Psoas muscle (tissue), 8 donors: ENCODE measurements around the gene ZIC1. TPM values are rescaled to one million over a fixed set of nuclear protein-coding genes. Genes with fewer than 3 reads are reported as not detected.

Experiments used
- ATAC-seq, 4 donors: fragments of 200-7000 bp; cut with Tn5 transposase; one replicate each; pipeline ENCODE4 v1.9.1; 2020; ENCODE audit warnings: moderate library complexity in 3 of 4, mild to moderate bottlenecking in 2 of 4
- DNase-seq, 2 donors: peaks; one replicate each; pipeline ENCODE4 v3.0.0-alpha.2; 2020
- H3K27ac ChIP-seq: fragments of 200-600 bp; one replicate; pipeline ENCODE4 v1.8.0; 2022
- H3K27me3 ChIP-seq, 3 donors: fragments of 200-600 bp in 1 of 3; one replicate each; pipeline versions ENCODE4 v1.6.1 to v1.8.0; 2013 to 2022; ENCODE audit warnings: low read length in 2 of 3, mild to moderate bottlenecking in 2 of 3, moderate library complexity in 1 of 3; ENCODE audit not compliant: insufficient read depth in 3 of 3
- H3K36me3 ChIP-seq, 2 donors: fragments of 200-600 bp in 1 of 2; one replicate each; pipeline versions ENCODE4 v1.6.1 to v1.8.0; 2013 to 2022; ENCODE audit warnings: low read depth in 1 of 2, mild to moderate bottlenecking in 1 of 2, moderate library complexity in 1 of 2; ENCODE audit not compliant: insufficient read depth in 1 of 2
- H3K4me1 ChIP-seq: fragments of 200-600 bp; one replicate; pipeline ENCODE4 v1.8.0; 2022
- H3K4me3 ChIP-seq: fragments of 200-600 bp; one replicate; pipeline ENCODE4 v1.8.0; 2022; ENCODE audit warnings: mild to moderate bottlenecking
- H3K9me3 ChIP-seq: fragments of 200-600 bp; one replicate; pipeline ENCODE4 v1.8.0; 2022
- CTCF ChIP-seq: fragments of 200-600 bp; IDR thresholded peaks from one replicate; pipeline ENCODE4 v1.8.0; 2022; ENCODE audit warnings: antibody characterized with exemption
- WGBS, 3 donors: extraction: QIAGEN DNeasy Blood & Tissue Kit; methylation state at CpG; one replicate each; pipeline versions ENCODE4 v1.1.6 to v1.1.7; 2013; 5-methylcytosine and 5-hydroxymethylcytosine counted together
- intact Hi-C, 2 donors: fragments of 100-400 bp; cut with DNase I; formaldehyde crosslinking; loops; one replicate each; pipeline versions ENCODE4 v1.11.0 to v1.14.2; 2022
- polyA plus RNA-seq, 3 donors: library from polyadenylated mRNA; stranded (reverse); fragments of 200-250 nt; gene quantifications; one replicate each; pipeline ENCODE4 v1.2.3, GENCODE V29; 2013
- total RNA-seq, 4 donors: library from RNA; stranded (reverse); fragmentation: NEBNext Ultra II Directional in 2 of 4; extraction: Animal tissue kit (Norgen Biotek cat#: 25700) in 2 of 4; gene quantifications; one replicate each; pipeline versions ENCODE4 v1.2.1 to v1.2.4, GENCODE V29; 2021 to 2023
- donor health status: healthy with polysubstance abuse.
- donor health status: DM: no; HTN: no; CAD: no; lungs with moderate emphysema.
- donor health status: Bipolar disorder and iron deficiency.
- donor health status: healthy.
- donor health status: DM: yes; HTN: yes; CAD: no.
- donor health status: DM: no; HTN: no; CAD: no.
- donor health status: DM: no; HTN: no; CAD: no.
- donor health status: DM: yes; HTN: yes; CAD: no.

The ZIC1 gene
- total and polyA plus RNA-seq, 7 donors: 2.3 to 10.2 (median 4.5) TPM

GRCh38 chr3:147407114-147407497 lies 2.1 kb upstream of the ZIC1 start:
- DNase-seq (no peak), ATAC-seq (no peak)
- Histone ChIP-seq H3K4me1 (peaks cover 10% of the 10 kb centered on the region), H3K27ac (no peak overlapping the region), H3K4me3 (no peak overlapping the region), H3K36me3 (no peaks in the 10 kb centered on the region), H3K9me3 (no peaks in the 10 kb centered on the region), H3K27me3 (peaks cover 0 to 63% (median 8%) of the 10 kb centered on the region in 3 donors)
- TF ChIP-seq CTCF: no peak
- WGBS, 3 donors: 49 to 58% (median 52%) methylated on average over 17 of the region's 17 CpGs
- intact Hi-C loops: no loop called here

GRCh38 chr3:147407498-147408187 lies 1.5 kb upstream of the ZIC1 start:
- WGBS, 3 donors: 57 to 65% (median 64%) methylated on average over 27 of the region's 27 CpGs

DNA sequence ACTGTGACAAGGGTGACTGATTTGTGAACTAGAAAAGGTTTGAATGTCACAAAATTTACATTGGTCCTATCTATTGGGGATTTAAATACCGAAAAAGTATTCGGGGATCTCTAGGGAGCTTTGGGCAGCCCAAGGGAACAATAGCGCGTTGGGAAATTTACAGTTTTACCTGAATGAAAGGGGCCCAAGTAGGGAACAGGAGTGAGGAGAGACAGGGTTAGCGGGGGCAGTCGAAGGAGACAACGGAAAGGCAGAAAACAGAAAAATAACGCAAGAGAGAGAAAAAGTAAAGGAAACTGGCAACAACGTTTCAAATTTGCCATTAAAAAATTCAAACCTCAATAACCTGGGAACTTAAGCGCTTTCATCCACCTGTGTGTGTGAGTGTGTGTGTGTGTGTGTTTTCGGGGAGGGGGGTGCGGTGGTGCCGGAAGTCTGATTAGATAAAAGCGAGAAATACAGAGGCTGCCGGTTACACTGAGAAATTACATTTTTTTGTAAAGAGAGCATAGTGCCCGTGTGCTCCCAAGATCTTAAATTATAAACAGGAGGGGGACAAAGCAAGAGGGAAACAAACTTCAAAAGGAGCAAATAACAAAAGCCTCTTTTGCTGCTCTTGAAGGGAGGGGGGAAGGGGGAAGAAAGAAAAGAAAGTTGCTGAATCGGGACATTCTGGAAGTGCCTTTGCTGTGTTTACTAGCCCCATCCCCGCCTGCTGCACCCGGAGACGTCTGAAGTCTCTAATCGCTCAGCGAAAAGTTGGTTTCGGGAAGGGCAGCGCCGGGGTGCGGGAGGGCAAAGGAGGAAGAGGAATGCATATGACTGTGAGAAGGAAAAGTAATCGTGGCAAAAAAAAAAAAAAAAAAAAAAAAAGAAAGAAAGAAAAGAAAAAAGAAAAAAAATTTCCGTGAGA lies 721 bp upstream of the ZIC1 start:
- H3K9me3 ChIP-seq: no peaks in the 10 kb centered on the region
- H3K4me1 ChIP-seq: peaks cover 10% of the 10 kb centered on the region
- intact Hi-C loops: no loop called here
- TF ChIP-seq CTCF: no peak
- H3K4me3 ChIP-seq: peak overlapping the region; percentile 75
- no peak overlapping the region for H3K27ac ChIP-seq
- H3K27me3 ChIP-seq: peaks cover 0 to 71% (median 13%) of the 10 kb centered on the region in 3 donors
- H3K36me3 ChIP-seq: no peaks in the 10 kb centered on the region
- DNase-seq (no peak), ATAC-seq (no peak)
- WGBS, 3 donors: 20 to 24% (median 22%) methylated on average over 28 of the region's 28 CpGs

More at GRCh38 chr3:147407498-147408187, 1.5 kb upstream of the ZIC1 start:
- no peak for ATAC-seq
- Histone ChIP-seq H3K4me3 (peak overlapping the region; percentile 75), H3K27me3 (peaks cover 0 to 65% (median 10%) of the 10 kb centered on the region in 3 donors), H3K4me1 (peaks cover 10% of the 10 kb centered on the region), H3K27ac (no peak overlapping the region), H3K36me3 (no peaks in the 10 kb centered on the region), H3K9me3 (no peaks in the 10 kb centered on the region)
- intact Hi-C loops: no loop called here
- no peak for DNase-seq
- no peak for TF ChIP-seq CTCF

DNA sequence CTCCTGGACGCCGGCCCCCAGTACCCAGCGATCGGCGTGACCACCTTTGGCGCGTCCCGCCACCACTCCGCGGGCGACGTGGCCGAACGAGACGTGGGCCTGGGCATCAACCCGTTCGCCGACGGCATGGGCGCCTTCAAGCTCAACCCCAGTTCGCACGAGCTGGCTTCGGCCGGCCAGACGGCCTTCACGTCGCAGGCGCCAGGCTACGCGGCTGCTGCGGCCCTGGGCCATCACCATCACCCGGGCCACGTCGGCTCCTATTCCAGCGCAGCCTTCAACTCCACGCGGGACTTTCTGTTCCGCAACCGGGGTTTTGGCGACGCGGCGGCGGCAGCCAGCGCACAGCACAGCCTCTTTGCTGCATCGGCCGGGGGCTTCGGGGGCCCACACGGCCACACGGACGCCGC lies 956 bp downstream of the ZIC1 start:
- 0 to 2% (median 2%) methylated on average over 40 to 52 of the region's 52 CpGs for WGBS, 3 donors
- TF ChIP-seq CTCF: no peak
- Histone ChIP-seq H3K9me3 (no peaks in the 10 kb centered on the region), H3K4me3 (peak overlapping the region; percentile 75), H3K27ac (peak overlapping the region; percentile 73), H3K36me3 (no peaks in the 10 kb centered on the region), H3K27me3 (peaks cover 0 to 81% (median 8%) of the 10 kb centered on the region in 3 donors), H3K4me1 (peaks cover 10% of the 10 kb centered on the region)
- DNase-seq (no peak), ATAC-seq (peak; percentile 30 to 39 (median 36))
- intact Hi-C loops: loop anchor here in 1 of 2 donors (5.0 to 10.0 kb wide), 3 partner anchors 55 to 667 kb away; no protein-coding TSS in a partner anchor
